Gastroesophageal sphincter (tissue), 4 donors: ENCODE measurements around the gene RANBP9. TPM values are rescaled to one million over a fixed set of nuclear protein-coding genes. Genes with fewer than 3 reads are reported as not detected.

Experiments
- ATAC-seq: fragments of 150-250 bp; one replicate; pipeline ENCODE4 v1.9.1; 2016; ENCODE audit warnings: mild to moderate bottlenecking, moderate library complexity
- H3K27ac ChIP-seq, 4 donors: fragments of 200-600 bp; sonication (generic) in 3 of 4; 1 replicate in 3 of 4; 2 replicates in 1 of 4; pipeline ENCODE4 v1.5.1; 2016 to 2019
- H3K27me3 ChIP-seq: fragments of 200-600 bp; sonication (generic); one replicate; pipeline ENCODE4 v1.5.1; 2019
- H3K36me3 ChIP-seq, 2 donors: fragments of 200-600 bp; sonication (generic); one replicate each; pipeline ENCODE4 v1.5.1; 2019; ENCODE audit warnings: control low read depth in 1 of 2
- H3K4me1 ChIP-seq, 3 donors: fragments of 200-600 bp; sonication (generic); 1 replicate in 2 of 3; 2 replicates in 1 of 3; pipeline ENCODE4 v1.5.1; 2016 to 2019; ENCODE audit warnings: control low read depth in 2 of 3
- H3K4me3 ChIP-seq, 2 donors: fragments of 200-600 bp; sonication (generic); one replicate each; pipeline ENCODE4 v1.5.1; 2019; ENCODE audit warnings: mild to moderate bottlenecking in 1 of 2, moderate library complexity in 1 of 2
- H3K9me3 ChIP-seq, 3 donors: fragments of 200-600 bp; sonication (generic); one replicate each; pipeline ENCODE4 v1.5.1; 2017 to 2019; ENCODE audit warnings: control low read depth in 2 of 3
- CTCF ChIP-seq, 4 experiments: fragments of 200-600 bp in 2 of 4; fragments of 450-650 bp in 2 of 4; sonication (generic) in 1 of 4; IDR thresholded peaks; one replicate each; pipeline ENCODE4 v1.5.1; 2017 to 2019; ENCODE audit warnings: antibody characterized with exemption in 4 of 4, mild to moderate bottlenecking in 2 of 4, moderate library complexity in 2 of 4
- EP300 ChIP-seq: sonication (generic); formaldehyde crosslinking; IDR thresholded peaks from one replicate; pipeline ENCODE4 v1.6.1; 2017; ENCODE audit warnings: antibody characterized with exemption, mild to moderate bottlenecking
- POLR2A ChIP-seq, 2 donors: fragments of 450-650 bp; IDR thresholded peaks; one replicate each; pipeline ENCODE4 v1.6.1; 2017; ENCODE audit warnings: antibody characterized with exemption in 2 of 2, mild to moderate bottlenecking in 2 of 2, moderate library complexity in 1 of 2
- POLR2AphosphoS5 ChIP-seq: sonication (generic); formaldehyde crosslinking; IDR thresholded peaks from one replicate; pipeline ENCODE4 v1.6.1; 2017; ENCODE audit warnings: antibody characterized with exemption
- WGBS, 2 donors: methylation state at CpG; one replicate each; pipeline ENCODE4 v1.1.5; 2018; ENCODE audit warnings: low coverage in 1 of 2; 5-methylcytosine and 5-hydroxymethylcytosine counted together
- total RNA-seq, 4 donors: library from RNA; depleted of rRNA; stranded (reverse); fragments of >200 nt; gene quantifications; one replicate each; pipeline ENCODE4 v1.1.0, GENCODE V29; 2016

Gene RANBP9
- total RNA-seq, 4 donors from 2014 or later = 39.1 to 59.9 (median 52.1) TPM

- Histone ChIP-seq H3K9me3 (no peaks in the 10 kb centered on the region), H3K27me3 (no peaks in the 10 kb centered on the region), H3K27ac (no peak overlapping the region), H3K4me3 (no peak overlapping the region), H3K4me1 (peaks cover 0 to 67% (median 10%) of the 10 kb centered on the region in 3 donors), H3K36me3 (no peaks in the 10 kb centered on the region)
- no peak for ATAC-seq
- no peak for TF ChIP-seq EP300
- no peak for TF ChIP-seq CTCF (IDR thresholded peaks at IDR 0.05)
- TF ChIP-seq POLR2A (IDR thresholded peaks at IDR 0.05) = no peak
- TF ChIP-seq POLR2AphosphoS5 = no peak
- WGBS, 2 donors = 100% methylated on average over 4 of the region's 5 CpGs
Observed at GRCh38 chr6:13688692-13689196, 22.9 kb downstream of the RANBP9 start.

- 0% methylated on average over 1 of the region's 1 CpG for WGBS, 2 donors
- TF ChIP-seq EP300 = no peak
- no peak for TF ChIP-seq CTCF (IDR thresholded peaks at IDR 0.05)
- no peak for TF ChIP-seq POLR2A (IDR thresholded peaks at IDR 0.05)
- TF ChIP-seq POLR2AphosphoS5 = no peak
- Histone ChIP-seq H3K4me3 (no peak overlapping the region), H3K27me3 (no peaks in the 10 kb centered on the region), H3K9me3 (no peaks in the 10 kb centered on the region), H3K27ac (no peak overlapping the region), H3K36me3 (no peaks in the 10 kb centered on the region), H3K4me1 (peaks cover 0 to 66% (median 10%) of the 10 kb centered on the region in 3 donors)
- ATAC-seq = no peak
Observed at GRCh38 chr6:13687917-13688351, 23.7 kb downstream of the RANBP9 start.

- Histone ChIP-seq H3K4me3 (no peak overlapping the region), H3K4me1 (peaks cover 0 to 46% (median 7%) of the 10 kb centered on the region in 3 donors), H3K36me3 (peaks cover 0 to 3% of the 10 kb centered on the region in 2 donors), H3K27ac (no peak overlapping the region), H3K9me3 (no peaks in the 10 kb centered on the region), H3K27me3 (no peaks in the 10 kb centered on the region)
- no peak for TF ChIP-seq POLR2AphosphoS5
- no peak for TF ChIP-seq CTCF (IDR thresholded peaks at IDR 0.05)
- TF ChIP-seq EP300 = no peak
- no peak for TF ChIP-seq POLR2A (IDR thresholded peaks at IDR 0.05)
- WGBS, 2 donors = 96 to 98% methylated on average over 4 of the region's 4 CpGs
- no peak for ATAC-seq
Observed at GRCh38 chr6:13684855-13685254, 26.8 kb downstream of the RANBP9 start.

GRCh38 chr6:13683038-13683437 lies 28.6 kb downstream of the RANBP9 start:
- no peak overlapping the region for H3K4me3 ChIP-seq
- peaks cover 0 to 39% (median 3%) of the 10 kb centered on the region in 3 donors for H3K4me1 ChIP-seq
- H3K9me3 ChIP-seq = no peaks in the 10 kb centered on the region
- H3K27ac ChIP-seq = no peak overlapping the region
- no peaks in the 10 kb centered on the region for H3K27me3 ChIP-seq
- TF ChIP-seq POLR2AphosphoS5 (no peak), POLR2A (IDR thresholded peaks at IDR 0.05) (no peak), CTCF (IDR thresholded peaks at IDR 0.05) (no peak), EP300 (no peak)
- no peak for ATAC-seq
- peaks cover 0 to 3% of the 10 kb centered on the region in 2 donors for H3K36me3 ChIP-seq

GRCh38 chr6:13682346-13682745 lies 29.3 kb downstream of the RANBP9 start:
- peaks cover 0 to 35% (median 0%) of the 10 kb centered on the region in 3 donors for H3K4me1 ChIP-seq
- no peak overlapping the region for H3K27ac ChIP-seq
- no peaks in the 10 kb centered on the region for H3K27me3 ChIP-seq
- ATAC-seq = no peak
- H3K9me3 ChIP-seq = peaks cover 0 to under 1% (median 0%) of the 10 kb centered on the region in 3 donors
- H3K4me3 ChIP-seq = no peak overlapping the region
- 89 to 97% methylated on average over 6 of the region's 6 CpGs for WGBS, 2 donors
- no peak for TF ChIP-seq POLR2AphosphoS5
- TF ChIP-seq POLR2A (IDR thresholded peaks at IDR 0.05) = no peak
- no peak for TF ChIP-seq EP300
- TF ChIP-seq CTCF (IDR thresholded peaks at IDR 0.05) = no peak
- peaks cover 0 to 3% of the 10 kb centered on the region in 2 donors for H3K36me3 ChIP-seq
